ENCODE measurements around the gene CFLAR.

GRCh38 chr2:201137505-201138400 is 21.8 kb downstream of the CFLAR start:
- TF ChIP-seq POLR2A (IDR thresholded peaks at IDR 0.05) (no peak), CTCF (IDR thresholded peaks at IDR 0.05) (no peak), EP300 (IDR thresholded peaks at IDR 0.05) (no peak)

Measured in tibial nerve (tissue), 4 donors.